IMR-90 (cell line): Measurements from ENCODE around the gene PCNX2. TPM values are rescaled to one million over a fixed set of nuclear protein-coding genes. Genes with fewer than 3 reads are reported as not detected.

Source experiments
- ATAC-seq: fragments of 200-7000 bp; cut with Tn5 transposase; 2 replicates; pipeline ENCODE4 v1.9.1; 2020; ENCODE audit warnings: low read depth, mild to moderate bottlenecking, moderate library complexity
- BruUV-seq: library from RNA; stranded (reverse); fragments of 400-500 nt; replicated peaks from 2 replicates; lab custom pipeline; 2021; lab: Mats Ljungman, UMichigan
- CTCF ChIA-PET: fragments of 300-600 bp; formaldehyde crosslinking; extraction: SDS; loops from one replicate; lab custom pipeline; 2021; ENCODE audit warnings: antibody characterized with exemption; lab: Yijun Ruan, JAX
- POLR2A ChIA-PET: fragments of 300-600 bp; sonication (Branson Sonifier 250); formaldehyde crosslinking; loops from one replicate; lab custom pipeline; 2022; ENCODE audit warnings: antibody characterized with exemption; ENCODE audit not compliant: unreplicated experiment; lab: Charles Lee
- DNase-seq: peaks from one replicate; pipeline ENCODE4 v3.0.0; 2013
- H2AFZ ChIP-seq: replicated peaks from 2 replicates; pipeline ENCODE3; 2013; ENCODE audit warnings: low read length, mild to moderate bottlenecking; ENCODE audit not compliant: poor library complexity
- H2AK5ac ChIP-seq: 2 replicates; pipeline ENCODE4 v1.6.1; 2013; ENCODE audit warnings: low read depth, low read length, inconsistent platforms
- H2AK9ac ChIP-seq: replicated peaks from 2 replicates; pipeline ENCODE3; 2013; ENCODE audit warnings: mild to moderate bottlenecking, low read depth, low read length, moderate library complexity; ENCODE audit not compliant: poor library complexity
- H2BK120ac ChIP-seq: 2 replicates; pipeline ENCODE4 v1.6.1; 2013; ENCODE audit warnings: low read depth, low read length, inconsistent platforms
- H2BK15ac ChIP-seq: 3 replicates; pipeline ENCODE4 v1.6.1; 2013; ENCODE audit warnings: low read depth, low read length, inconsistent platforms
- H2BK20ac ChIP-seq: 2 replicates; pipeline ENCODE4 v1.6.1; 2013; ENCODE audit warnings: low read depth, mild to moderate bottlenecking, inconsistent platforms, low read length, moderate library complexity
- H2BK5ac ChIP-seq: 2 replicates; pipeline ENCODE4 v1.6.1; 2013; ENCODE audit warnings: mild to moderate bottlenecking, low read depth, low read length, inconsistent platforms; ENCODE audit not compliant: poor library complexity, severe bottlenecking
- H3K14ac ChIP-seq: replicated peaks from 2 replicates; pipeline ENCODE4 v1.6.1; 2013; ENCODE audit warnings: low read depth, low read length, inconsistent platforms
- H3K18ac ChIP-seq: 2 replicates; pipeline ENCODE4 v1.6.1; 2013; ENCODE audit warnings: low read depth, low read length, control low read depth
- H3K23ac ChIP-seq: 2 replicates; pipeline ENCODE4 v1.6.1; 2013; ENCODE audit warnings: low read depth, low read length, inconsistent platforms
- H3K27ac ChIP-seq: 2 replicates; pipeline ENCODE4 v1.5.1; 2013; ENCODE audit warnings: mild to moderate bottlenecking, control low read depth, low read length; ENCODE audit not compliant: insufficient read depth
- H3K27me3 ChIP-seq: 2 replicates; pipeline ENCODE4 v1.6.1; 2013; ENCODE audit warnings: low read length; ENCODE audit not compliant: control insufficient read depth, insufficient read depth
- H3K36me3 ChIP-seq: 2 replicates; pipeline ENCODE4 v1.6.1; 2013; ENCODE audit warnings: low read length, mixed read lengths; ENCODE audit not compliant: control insufficient read depth, insufficient read depth
- H3K4ac ChIP-seq: 2 replicates; pipeline ENCODE4 v1.6.1; 2013; ENCODE audit warnings: low read depth, low read length, inconsistent platforms
- H3K4me1 ChIP-seq: 2 replicates; pipeline ENCODE4 v1.6.1; 2013; ENCODE audit warnings: low read length, mixed read lengths; ENCODE audit not compliant: control insufficient read depth, insufficient read depth
- H3K4me2 ChIP-seq: 2 replicates; pipeline ENCODE4 v1.6.1; 2013; ENCODE audit warnings: low read depth, mild to moderate bottlenecking, control low read depth, low read length, moderate library complexity
- H3K4me3 ChIP-seq: 2 replicates; pipeline ENCODE4 v1.5.1; 2013; ENCODE audit warnings: low read depth, mild to moderate bottlenecking, control low read depth, low read length, moderate library complexity; ENCODE audit not compliant: insufficient read depth
- H3K56ac ChIP-seq: 2 replicates; pipeline ENCODE4 v1.6.1; 2013; ENCODE audit warnings: low read length, inconsistent platforms; ENCODE audit not compliant: insufficient read depth; ENCODE audit errors: extremely low read depth
- H3K79me1 ChIP-seq, 2 experiments: 2 replicates each; pipeline ENCODE4 v1.6.1; 2013; ENCODE audit warnings: low read length in 2 of 2, inconsistent platforms in 1 of 2, low read depth in 1 of 2
- H3K9ac ChIP-seq: 2 replicates; pipeline ENCODE4 v1.6.1; 2013; ENCODE audit warnings: low read depth, low read length, control low read depth
- H3K9me1 ChIP-seq: 2 replicates; pipeline ENCODE4 v1.6.1; 2013; ENCODE audit warnings: low read length, inconsistent platforms; ENCODE audit not compliant: insufficient read depth
- H3K9me3 ChIP-seq: 2 replicates; pipeline ENCODE4 v1.6.1; 2013; ENCODE audit warnings: low read length; ENCODE audit not compliant: control insufficient read depth, insufficient read depth
- H4K20me1 ChIP-seq: 2 replicates; pipeline ENCODE4 v1.6.1; 2013; ENCODE audit warnings: low read length, inconsistent platforms; ENCODE audit not compliant: insufficient read depth
- H4K5ac ChIP-seq: 2 replicates; pipeline ENCODE4 v1.6.1; 2013; ENCODE audit warnings: mild to moderate bottlenecking, low read depth, low read length, control low read depth
- H4K8ac ChIP-seq, 2 experiments: 2 replicates each; pipeline ENCODE4 v1.6.1; 2013; ENCODE audit warnings: low read depth in 2 of 2, low read length in 2 of 2, control low read depth in 1 of 2, inconsistent platforms in 1 of 2
- H4K91ac ChIP-seq: 2 replicates; pipeline ENCODE4 v1.6.1; 2013; ENCODE audit warnings: low read depth, low read length, inconsistent platforms; ENCODE audit not compliant: insufficient read depth
- BHLHE40 ChIP-seq: fragments of 150-350 bp; IDR thresholded peaks from 2 replicates; pipeline ENCODE4 v1.6.1; 2016; ENCODE audit warnings: mild to moderate bottlenecking, low read depth, low read length
- CEBPB ChIP-seq: IDR thresholded peaks from 2 replicates; pipeline ENCODE4 v1.6.1; 2012; ENCODE audit warnings: low read depth, low read length, improper control_type of control experiment
- CHD1 ChIP-seq: IDR thresholded peaks from 2 replicates; pipeline ENCODE4 v1.6.1; 2012; ENCODE audit warnings: low read depth, low read length, improper control_type of control experiment
- FOS ChIP-seq: fragments of 150-350 bp; IDR thresholded peaks from 2 replicates; pipeline ENCODE4 v1.6.1; 2016; ENCODE audit warnings: low read depth, low read length
- MAFK ChIP-seq: IDR thresholded peaks from 2 replicates; pipeline ENCODE4 v1.6.1; 2012; ENCODE audit warnings: low read depth, low read length, improper control_type of control experiment
- MAZ ChIP-seq: IDR thresholded peaks from 2 replicates; pipeline ENCODE4 v1.6.1; 2012; ENCODE audit warnings: low read depth, mild to moderate bottlenecking, low read length, improper control_type of control experiment, moderate library complexity, borderline replicate concordance
- RCOR1 ChIP-seq: IDR thresholded peaks from 2 replicates; pipeline ENCODE4 v1.6.1; 2012; ENCODE audit warnings: mild to moderate bottlenecking, low read length, improper control_type of control experiment; ENCODE audit not compliant: insufficient replicate concordance
- RFX5 ChIP-seq: IDR thresholded peaks from 2 replicates; pipeline ENCODE4 v1.8.0; 2012; ENCODE audit warnings: low read depth, mild to moderate bottlenecking, low read length, moderate library complexity
- SMC3 ChIP-seq: fragments of 150-350 bp; IDR thresholded peaks from 2 replicates; pipeline ENCODE4 v1.6.1; 2016; ENCODE audit warnings: low read depth, mild to moderate bottlenecking, antibody characterized with exemption, low read length, moderate library complexity
- WGBS, 2 experiments: methylation state at CpG; one replicate each; pipeline versions ENCODE4 v1.1.5 to v1.1.7; 2013; ENCODE audit warnings: missing lambda C conversion rate in 2 of 2; ENCODE audit not compliant: insufficient read length in 1 of 2; ENCODE audit errors: extremely low coverage in 2 of 2; 5-methylcytosine and 5-hydroxymethylcytosine counted together
- dilution Hi-C: fragments of 300-500 bp; cut with HindIII; formaldehyde crosslinking; loops from one replicate; pipeline ENCODE4 v1.14.3; 2018; ENCODE audit warnings: low sequenced_read_pairs; ENCODE audit not compliant: unreplicated experiment
- in situ Hi-C: fragments of 300-500 bp; cut with MboI; formaldehyde crosslinking; loops from 3 replicates; pipeline ENCODE4 v1.14.3; 2019; ENCODE audit warnings: low sequenced_read_pairs, inconsistent platforms, mixed read lengths
- intact Hi-C: fragments of 100-400 bp; cut with micrococcal nuclease; formaldehyde crosslinking; loops from 2 replicates; pipeline ENCODE4 v1.10.0; 2022
- polyA plus RNA-seq, 3 experiments: library from polyadenylated mRNA; depleted of rRNA; stranded (reverse); fragments of >200 nt; gene quantifications; 2 replicates each; pipeline ENCODE4 v1.2.3, GENCODE V29; 2012; ENCODE audit warnings: low replicate concordance in 1 of 3
- total RNA-seq: library from RNA; depleted of rRNA; stranded (reverse); fragments of >200 nt; gene quantifications from 2 replicates; pipeline ENCODE4 v1.2.3, GENCODE V29; 2012
- TF ChIP-seq, protein P1 (sequence below): conservative IDR thresholded peaks from 2 replicates; pipeline ENCODE4 v1.5.1; 2012; ENCODE audit warnings: mild to moderate bottlenecking, low read depth, low read length, improper control_type of control experiment

Gene PCNX2
- total and polyA plus RNA-seq, 2 of the 4 experiments (the other 2 are of a cell fraction) = 15.9 to 22.6 TPM

DNA sequence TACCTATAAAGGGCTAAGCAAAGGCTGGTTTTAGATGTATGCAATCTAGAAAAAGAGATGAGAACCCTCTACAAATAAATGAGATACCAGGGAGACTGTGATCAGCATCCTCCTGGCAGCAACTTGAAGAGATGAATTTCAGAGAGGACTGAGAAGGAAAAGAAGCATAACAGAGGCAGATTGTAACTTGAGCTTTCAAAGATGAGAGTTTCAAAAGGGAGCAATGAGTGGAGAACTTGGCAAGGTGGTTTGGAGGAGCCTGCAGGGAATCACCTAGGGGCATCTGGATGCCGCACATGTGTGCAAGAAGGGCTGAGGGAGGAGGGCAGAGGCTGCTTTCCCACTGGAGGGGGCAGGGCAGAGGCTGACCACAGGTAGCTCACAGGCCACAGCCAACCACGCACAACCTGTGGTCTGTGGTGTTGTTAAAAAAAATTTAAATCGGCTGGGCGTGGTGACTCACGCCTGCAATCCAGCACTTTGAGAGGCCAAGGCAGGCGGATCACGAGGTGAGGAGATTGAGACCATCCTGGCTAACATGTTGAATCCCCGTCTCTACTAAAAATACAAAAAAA, 50.2 kb downstream of the PCNX2 start:
- intact Hi-C loops = loop anchor here (10.0 kb wide), 1 partner anchor 290 kb away; the partner anchor contains the start of gene NTPCR
- Histone ChIP-seq H2AK5ac (no peak overlapping the region), H3K18ac (no peak overlapping the region), H3K9me1 (peaks cover 3% of the 10 kb centered on the region; the same call in 1 of the 2 replicates), H3K4ac (no peak overlapping the region), H3K4me2 (no peak overlapping the region), H4K91ac (no peak overlapping the region), H2AK9ac (no peak overlapping the region), H3K4me1 (peaks cover 4% of the 10 kb centered on the region; the same call in 1 of the 2 replicates), H2BK5ac (no peak overlapping the region), H3K4me3 (no peak overlapping the region), H2BK20ac (no peak overlapping the region), H2BK15ac (no peak overlapping the region), H3K56ac (no peak overlapping the region), H4K8ac (no peak overlapping the region), H4K5ac (no peak overlapping the region), H3K79me1 (no peaks in the 10 kb centered on the region; a peak in 1 of 4 replicates), H4K20me1 (no peaks in the 10 kb centered on the region), H3K27me3 (no peaks in the 10 kb centered on the region), H3K36me3 (peaks cover 11% of the 10 kb centered on the region), H3K9me3 (no peaks in the 10 kb centered on the region), H2AFZ (no peak overlapping the region), H3K23ac (no peak overlapping the region), H3K27ac (no peak overlapping the region), H3K9ac (no peak overlapping the region), H2BK120ac (no peak overlapping the region), H3K14ac (0 out of 2 replicates have a peak overlapping the region, but pooled peaks have one; percentile 15)
- BruUV-seq = no TSS peak
- ChIA-PET CTCF (no interaction called here), POLR2A (no interaction called here)
- ATAC-seq (no peak), DNase-seq (peak; percentile 7)
- in situ Hi-C loops = no loop called here
- WGBS, 2 experiments = no CpG with 5 or more reads among the region's 8 CpGs
- TF ChIP-seq RFX5 = no peak
- no peak for TF ChIP-seq SMC3
- no peak for TF ChIP-seq BHLHE40
- no peak for TF ChIP-seq FOS
- TF ChIP-seq, protein P1, sequence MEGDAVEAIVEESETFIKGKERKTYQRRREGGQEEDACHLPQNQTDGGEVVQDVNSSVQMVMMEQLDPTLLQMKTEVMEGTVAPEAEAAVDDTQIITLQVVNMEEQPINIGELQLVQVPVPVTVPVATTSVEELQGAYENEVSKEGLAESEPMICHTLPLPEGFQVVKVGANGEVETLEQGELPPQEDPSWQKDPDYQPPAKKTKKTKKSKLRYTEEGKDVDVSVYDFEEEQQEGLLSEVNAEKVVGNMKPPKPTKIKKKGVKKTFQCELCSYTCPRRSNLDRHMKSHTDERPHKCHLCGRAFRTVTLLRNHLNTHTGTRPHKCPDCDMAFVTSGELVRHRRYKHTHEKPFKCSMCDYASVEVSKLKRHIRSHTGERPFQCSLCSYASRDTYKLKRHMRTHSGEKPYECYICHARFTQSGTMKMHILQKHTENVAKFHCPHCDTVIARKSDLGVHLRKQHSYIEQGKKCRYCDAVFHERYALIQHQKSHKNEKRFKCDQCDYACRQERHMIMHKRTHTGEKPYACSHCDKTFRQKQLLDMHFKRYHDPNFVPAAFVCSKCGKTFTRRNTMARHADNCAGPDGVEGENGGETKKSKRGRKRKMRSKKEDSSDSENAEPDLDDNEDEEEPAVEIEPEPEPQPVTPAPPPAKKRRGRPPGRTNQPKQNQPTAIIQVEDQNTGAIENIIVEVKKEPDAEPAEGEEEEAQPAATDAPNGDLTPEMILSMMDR = no peak
- no peak for TF ChIP-seq CEBPB
- TF ChIP-seq MAFK = no peak
- TF ChIP-seq RCOR1 = no peak
- TF ChIP-seq MAZ = no peak
- no peak for TF ChIP-seq CHD1
- dilution Hi-C loops = no loop called here
